CD4-positive, alpha-beta T cell (primary cell): ENCODE data around the gene FAM131B. TPM values are rescaled to one million over a fixed set of nuclear protein-coding genes. Genes with fewer than 3 reads are reported as not detected.

ENCODE experiments used
- ATAC-seq: fragments of 200-7000 bp; cut with Tn5 transposase; one replicate; pipeline ENCODE4 v1.10.0; 2022; ENCODE audit warnings: mild to moderate bottlenecking; ENCODE audit not compliant: poor library complexity
- CTCF ChIA-PET: fragments of 350-600 bp; sonication (Branson Sonifier 250); formaldehyde crosslinking; loops from one replicate; lab custom pipeline; 2021; ENCODE audit warnings: antibody characterized with exemption, inconsistent platforms; lab: Charles Lee
- POLR2A ChIA-PET: fragments of 350-600 bp; sonication (Branson Sonifier 250); formaldehyde crosslinking; loops from one replicate; lab custom pipeline; 2021; ENCODE audit warnings: antibody characterized with exemption, inconsistent platforms; lab: Charles Lee
- DNase-seq, 14 experiments: peaks; one replicate each; pipeline ENCODE4 v3.0.0-alpha.2; 2013 to 2020; ENCODE audit warnings: mixed read lengths in 2 of 14
- H3K27ac ChIP-seq, 2 donors: one replicate each; pipeline versions ENCODE4 v1.5.1 to v1.7.0; 2013; ENCODE audit warnings: low read length in 2 of 2, low read depth in 1 of 2, mild to moderate bottlenecking in 1 of 2
- H3K27me3 ChIP-seq, 2 experiments: 1 replicate in 1 of 2; 2 replicates in 1 of 2; pipeline versions ENCODE4 v1.6.1 to v1.7.0; 2013; ENCODE audit warnings: low read length in 2 of 2, control low read depth in 1 of 2, mild to moderate bottlenecking in 1 of 2, moderate library complexity in 1 of 2; ENCODE audit not compliant: insufficient read depth in 2 of 2, control insufficient read depth in 1 of 2
- H3K36me3 ChIP-seq: one replicate; pipeline ENCODE4 v1.6.1; 2013; ENCODE audit warnings: low read length, control low read depth; ENCODE audit not compliant: insufficient read depth
- H3K4me1 ChIP-seq: one replicate; pipeline ENCODE4 v1.6.1; 2013; ENCODE audit warnings: low read length, control low read depth; ENCODE audit not compliant: insufficient read depth
- H3K4me3 ChIP-seq: one replicate; pipeline ENCODE4 v1.5.1; 2013; ENCODE audit warnings: mild to moderate bottlenecking, low read length, moderate library complexity
- H3K9me3 ChIP-seq, 2 experiments: 1 replicate in 1 of 2; 2 replicates in 1 of 2; pipeline versions ENCODE4 v1.6.1 to v1.7.0; 2013; ENCODE audit warnings: low read length in 2 of 2, mild to moderate bottlenecking in 2 of 2, control low read depth in 1 of 2, moderate library complexity in 1 of 2; ENCODE audit not compliant: control insufficient read depth in 1 of 2, insufficient read depth in 1 of 2
- H3K27ac Mint-ChIP-seq: one replicate; pipeline ENCODE4 v1.8.0; 2020; ENCODE audit warnings: mixed read lengths
- H3K27me3 Mint-ChIP-seq: one replicate; pipeline ENCODE4 v1.8.0; 2021; ENCODE audit warnings: mixed read lengths
- H3K36me3 Mint-ChIP-seq: one replicate; pipeline ENCODE4 v1.8.0; 2021; ENCODE audit warnings: low read depth, mixed read lengths
- H3K4me1 Mint-ChIP-seq: one replicate; pipeline ENCODE4 v1.8.0; 2021; ENCODE audit warnings: low read depth, mixed read lengths
- H3K4me3 Mint-ChIP-seq: one replicate; pipeline ENCODE4 v1.8.0; 2020; ENCODE audit warnings: mild to moderate bottlenecking, mixed read lengths
- H3K9me3 Mint-ChIP-seq: one replicate; pipeline ENCODE4 v1.8.0; 2020; ENCODE audit warnings: mixed read lengths
- CTCF ChIP-seq: fragments of 200-600 bp; IDR thresholded peaks from one replicate; pipeline ENCODE4 v1.8.0; 2022; ENCODE audit warnings: antibody characterized with exemption, mild to moderate bottlenecking
- intact Hi-C, 2 experiments: fragments of 100-400 bp; cut with DNase I in 1 of 2; cut with micrococcal nuclease in 1 of 2; formaldehyde crosslinking; loops; one replicate each; pipeline versions ENCODE4 v1.15.1 to v1.9.0; 2023 to 2025; cut with DNase I, micrococcal nuclease
- total RNA-seq, 174 experiments: library from RNA in 2 of 174; stranded (reverse) in 2 of 174; gene quantifications; one replicate each; pipeline ENCODE4 v1.2.3 and lab custom pipeline; 2021 to 2026

FAM131B gene
- total RNA-seq, 2 experiments from 2014 or later, result 0.14 TPM; not detected in 1

- ATAC-seq (no peak), DNase-seq (peak in 2 of 14 experiments; percentile 36 to 51)
- no peaks in the 10 kb centered on the region for H3K27me3 Mint-ChIP-seq
- no peak overlapping the region for H3K4me3 Mint-ChIP-seq
- Histone ChIP-seq H3K27me3 (no peaks in the 10 kb centered on the region), H3K4me3 (peak overlapping the region; percentile 87), H3K9me3 (no peaks in the 10 kb centered on the region), H3K4me1 (peaks cover 83% of the 10 kb centered on the region), H3K36me3 (peaks cover 12% of the 10 kb centered on the region), H3K27ac (peak overlapping the region; percentile 22 to 74)
- CTCF ChIA-PET, result interaction anchor here (1.2 to 2.1 kb wide), 6 partner anchors 21 to 142 kb away, joined by 3 to 6 read pairs (median 4); no protein-coding TSS in a partner anchor
- H3K4me1 Mint-ChIP-seq, result peaks cover 19% of the 10 kb centered on the region
- TF ChIP-seq CTCF, result no peak
- peaks cover 19% of the 10 kb centered on the region for H3K36me3 Mint-ChIP-seq
- H3K27ac Mint-ChIP-seq, result no peak overlapping the region
- intact Hi-C loops, result loop anchor here (2.0 to 10.0 kb wide), 3 partner anchors 22 to 576 kb away; partner anchors contain the start of gene EPHB6 (in 1 of the 2)
- H3K9me3 Mint-ChIP-seq, result no peaks in the 10 kb centered on the region
- POLR2A ChIA-PET, result interaction anchor here (1.5 to 2.9 kb wide), 5 partner anchors 7 to 124 kb away, joined by 3 to 30 read pairs (median 8); partner anchors contain the start of gene EPHA1
These were observed 20.5 kb upstream of the FAM131B start for GRCh38 chr7:143382791-143383641.

GRCh38 chr7:143382126-143382790 is 19.7 kb upstream of the FAM131B start:
- Mint-ChIP-seq H3K27me3 (no peaks in the 10 kb centered on the region), H3K4me1 (peaks cover 22% of the 10 kb centered on the region), H3K27ac (no peak overlapping the region), H3K36me3 (peaks cover 14% of the 10 kb centered on the region), H3K4me3 (no peak overlapping the region), H3K9me3 (no peaks in the 10 kb centered on the region)
- no peaks in the 10 kb centered on the region for H3K9me3 ChIP-seq
- TF ChIP-seq CTCF, result no peak
- no peak for DNase-seq
- no peaks in the 10 kb centered on the region for H3K27me3 ChIP-seq
- ATAC-seq, result no peak
- intact Hi-C loops, result loop anchor here (2.0 to 10.0 kb wide), 3 partner anchors 23 to 575 kb away; partner anchors contain the start of gene EPHB6 (in 1 of the 2)
- peak overlapping the region; percentile 74 to 97 for H3K27ac ChIP-seq
- H3K4me3 ChIP-seq, result peak overlapping the region; percentile 87
- POLR2A ChIA-PET, result interaction anchor here (1.1 to 3.1 kb wide), 5 partner anchors 8 to 142 kb away, joined by 3 to 30 read pairs (median 5); partner anchors contain the start of genes CASP2 and EPHA1
- H3K36me3 ChIP-seq, result peaks cover 5% of the 10 kb centered on the region
- peaks cover 77% of the 10 kb centered on the region for H3K4me1 ChIP-seq
- CTCF ChIA-PET, result no interaction called here
